Measurements from ENCODE around the gene EML5. TPM values are rescaled to one million over a fixed set of nuclear protein-coding genes. Genes with fewer than 3 reads are reported as not detected.
A peak's percentile ranks its signal among the peaks of the same experiment; 100 is the strongest.

EML5 gene
- total RNA-seq, 1 experiment from 2014 or later = 0.66 TPM

GRCh38 chr14:88707088-88707487 is 85.7 kb downstream of the EML5 start:
- peaks cover 18% of the 10 kb centered on the region for H3K4me1 ChIP-seq (ENCODE audit: insufficient read depth, low read length)
- DNase-seq (no peak), ATAC-seq (no peak)
- BruUV-seq (replicated peaks) = no TSS peak
- no peak overlapping the region for H3K9ac ChIP-seq (ENCODE audit: low read length)
- no peak overlapping the region for H3K4me3 ChIP-seq (ENCODE audit: low read length)
- TF ChIP-seq CTCF (conservative IDR thresholded peaks at IDR 0.05; ENCODE audit: low read depth, low read length) (no peak), EZH2 (IDR thresholded peaks at IDR 0.05; ENCODE audit: low read length, unreplicated experiment) (no peak), EZH2phosphoT487 (IDR thresholded peaks at IDR 0.05; ENCODE audit: borderline replicate concordance, low read length) (no peak)
- H3K4me2 ChIP-seq (ENCODE audit: low read length) = peak overlapping the region; percentile 20; the same call in 1 of the 2 replicates
- H3K9me2 ChIP-seq (replicated peaks; ENCODE audit: low read length) = no peaks in the 10 kb centered on the region
- no peaks in the 10 kb centered on the region for H3K36me3 ChIP-seq (ENCODE audit: low read depth, low read length)
- H2AFZ ChIP-seq (ENCODE audit: low read length) = no peak overlapping the region
- ChIA-PET CTCF (no interaction called here), POLR2A (ENCODE audit: unreplicated experiment) (no interaction called here)
- H3F3A ChIP-seq (ENCODE audit: low read length, unreplicated experiment) = no peaks in the 10 kb centered on the region
- H3K27ac ChIP-seq (ENCODE audit: low read length) = peak overlapping the region; percentile 12; the same call in 1 of the 2 replicates
- H3K27me3 ChIP-seq (ENCODE audit: low read length) = no peaks in the 10 kb centered on the region
- no peaks in the 10 kb centered on the region for H3K79me2 ChIP-seq (ENCODE audit: low read length)
- no peaks in the 10 kb centered on the region for H3K9me3 ChIP-seq (ENCODE audit: low read length)
- no peaks in the 10 kb centered on the region for H4K20me1 ChIP-seq (ENCODE audit: low read length)
- intact Hi-C loops (cut with micrococcal nuclease) = no loop called here

DNA sequence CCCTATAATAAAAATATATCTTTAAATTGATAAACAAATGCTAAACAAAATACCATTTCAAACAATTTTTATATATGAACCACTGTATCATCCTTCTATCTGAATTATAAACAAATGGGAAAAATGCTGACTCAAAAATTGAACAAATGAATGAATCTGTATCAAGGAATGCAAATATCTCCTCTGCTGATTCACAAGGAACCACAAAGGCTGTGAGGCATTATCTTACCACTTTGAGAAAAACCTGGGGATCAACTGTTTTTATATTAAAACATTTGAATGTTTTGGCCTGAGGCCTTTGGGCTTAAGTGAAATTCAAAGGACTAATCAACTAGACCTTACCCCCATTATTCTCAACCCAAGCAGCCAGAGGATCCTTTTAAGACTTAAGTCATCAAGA is 86.3 kb downstream of the EML5 start:
- Histone ChIP-seq H3K9ac (ENCODE audit: low read length) (no peak overlapping the region), H3K36me3 (ENCODE audit: low read depth, low read length) (no peaks in the 10 kb centered on the region), H3F3A (ENCODE audit: low read length, unreplicated experiment) (no peaks in the 10 kb centered on the region), H3K4me1 (ENCODE audit: insufficient read depth, low read length) (peaks cover 24% of the 10 kb centered on the region), H3K4me3 (ENCODE audit: low read length) (no peak overlapping the region), H3K9me2 (replicated peaks; ENCODE audit: low read length) (no peaks in the 10 kb centered on the region), H3K27me3 (ENCODE audit: low read length) (no peaks in the 10 kb centered on the region), H3K27ac (ENCODE audit: low read length) (peak overlapping the region; percentile 12; the same call in 1 of the 2 replicates), H4K20me1 (ENCODE audit: low read length) (no peaks in the 10 kb centered on the region), H2AFZ (ENCODE audit: low read length) (no peak overlapping the region), H3K9me3 (ENCODE audit: low read length) (no peaks in the 10 kb centered on the region), H3K79me2 (ENCODE audit: low read length) (no peaks in the 10 kb centered on the region), H3K4me2 (ENCODE audit: low read length) (peak overlapping the region; percentile 20)
- intact Hi-C loops (cut with micrococcal nuclease) = no loop called here
- ATAC-seq (no peak; the same call in 1 of the 2 replicates), DNase-seq (peak; percentile 76)
- TF ChIP-seq EZH2 (IDR thresholded peaks at IDR 0.05; ENCODE audit: low read length, unreplicated experiment) (no peak), CTCF (conservative IDR thresholded peaks at IDR 0.05; ENCODE audit: low read depth, low read length) (no peak), EZH2phosphoT487 (IDR thresholded peaks at IDR 0.05; ENCODE audit: borderline replicate concordance, low read length) (no peak)
- ChIA-PET CTCF (no interaction called here), POLR2A (ENCODE audit: unreplicated experiment) (no interaction called here)
- no TSS peak for BruUV-seq (replicated peaks)

- intact Hi-C loops (cut with micrococcal nuclease) = no loop called here
- Histone ChIP-seq H3K9ac (ENCODE audit: low read length) (no peak overlapping the region), H3K4me3 (ENCODE audit: low read length) (no peak overlapping the region), H3K27ac (ENCODE audit: low read length) (peak overlapping the region; percentile 77), H3K79me2 (ENCODE audit: low read length) (no peaks in the 10 kb centered on the region), H3K36me3 (ENCODE audit: low read depth, low read length) (no peaks in the 10 kb centered on the region), H3K4me2 (ENCODE audit: low read length) (peak overlapping the region; percentile 47), H3F3A (ENCODE audit: low read length, unreplicated experiment) (no peaks in the 10 kb centered on the region), H2AFZ (ENCODE audit: low read length) (no peak overlapping the region), H4K20me1 (ENCODE audit: low read length) (no peaks in the 10 kb centered on the region), H3K9me3 (ENCODE audit: low read length) (no peaks in the 10 kb centered on the region), H3K27me3 (ENCODE audit: low read length) (no peaks in the 10 kb centered on the region), H3K4me1 (ENCODE audit: insufficient read depth, low read length) (peaks cover 38% of the 10 kb centered on the region), H3K9me2 (replicated peaks; ENCODE audit: low read length) (no peaks in the 10 kb centered on the region)
- no TSS peak for BruUV-seq (replicated peaks)
- TF ChIP-seq CTCF (conservative IDR thresholded peaks at IDR 0.05; ENCODE audit: low read depth, low read length) = no peak
- TF ChIP-seq EZH2 (IDR thresholded peaks at IDR 0.05; ENCODE audit: low read length, unreplicated experiment) = no peak
- TF ChIP-seq EZH2phosphoT487 (IDR thresholded peaks at IDR 0.05; ENCODE audit: borderline replicate concordance, low read length) = no peak
- ChIA-PET POLR2A (ENCODE audit: unreplicated experiment) (interaction anchor here (0.7 kb wide), 1 partner anchor 94 kb away, joined by 27 read pairs; no protein-coding TSS in a partner anchor), CTCF (no interaction called here)
- DNase-seq (peak; percentile 94), ATAC-seq (peak; percentile 94)
Measured at GRCh38 chr14:88698651-88699050, 94.1 kb downstream of the EML5 start.
